Skin of body (tissue), 2 donors: Measurements from ENCODE around the gene MRPL19. TPM values are rescaled to one million over a fixed set of nuclear protein-coding genes. Genes with fewer than 3 reads are reported as not detected.

ENCODE experiments used
- DNase-seq: peaks from one replicate; lab custom pipeline; 2025; lab: John Stamatoyannopoulos, UW
- total RNA-seq: library from RNA; depleted of rRNA; stranded (reverse); fragments of >200 nt; gene quantifications from one replicate; pipeline ENCODE4 v1.2.3, GENCODE V29; 2014

The MRPL19 gene
- total RNA-seq, 1 donor from 2014 or later, result 35.0 TPM

DNA sequence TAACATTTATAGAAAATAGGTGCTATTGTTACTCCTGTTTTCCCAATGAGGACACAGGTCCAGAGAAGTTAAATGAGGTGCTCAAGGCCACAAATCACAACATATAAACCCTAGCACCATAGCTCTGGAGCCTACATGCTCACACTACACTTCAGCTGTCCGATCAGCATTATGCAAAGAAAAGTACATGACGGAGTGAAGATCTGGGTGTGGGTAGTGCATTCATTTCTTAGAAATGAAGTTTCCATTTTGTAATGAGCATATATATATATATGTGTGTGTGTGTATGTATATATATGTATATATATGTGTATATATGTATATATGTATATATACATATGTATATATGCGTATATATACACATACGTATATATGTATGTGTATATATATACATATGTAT lies 30.2 kb upstream of the MRPL19 start:
- DNase-seq, result no peak

DNA sequence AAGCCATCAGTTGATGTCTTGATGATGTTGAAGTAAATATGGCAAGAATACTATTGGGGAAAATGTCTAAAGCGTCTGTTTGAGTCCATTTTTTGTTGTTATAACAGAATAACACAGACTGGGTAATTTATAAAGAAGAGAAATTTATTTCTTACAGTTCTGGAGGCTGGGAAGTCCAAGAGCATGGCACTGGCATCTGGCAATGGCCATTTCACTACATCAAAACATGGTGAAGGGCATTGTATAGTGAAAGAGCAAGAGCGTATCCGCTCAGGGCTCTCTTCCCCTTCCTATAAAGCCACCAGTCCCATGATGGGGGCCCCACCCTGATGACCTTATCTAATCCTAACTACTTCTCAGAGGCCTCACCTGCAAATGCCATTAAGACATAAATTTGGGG lies 29.6 kb upstream of the MRPL19 start:
- DNase-seq, result no peak

DNA sequence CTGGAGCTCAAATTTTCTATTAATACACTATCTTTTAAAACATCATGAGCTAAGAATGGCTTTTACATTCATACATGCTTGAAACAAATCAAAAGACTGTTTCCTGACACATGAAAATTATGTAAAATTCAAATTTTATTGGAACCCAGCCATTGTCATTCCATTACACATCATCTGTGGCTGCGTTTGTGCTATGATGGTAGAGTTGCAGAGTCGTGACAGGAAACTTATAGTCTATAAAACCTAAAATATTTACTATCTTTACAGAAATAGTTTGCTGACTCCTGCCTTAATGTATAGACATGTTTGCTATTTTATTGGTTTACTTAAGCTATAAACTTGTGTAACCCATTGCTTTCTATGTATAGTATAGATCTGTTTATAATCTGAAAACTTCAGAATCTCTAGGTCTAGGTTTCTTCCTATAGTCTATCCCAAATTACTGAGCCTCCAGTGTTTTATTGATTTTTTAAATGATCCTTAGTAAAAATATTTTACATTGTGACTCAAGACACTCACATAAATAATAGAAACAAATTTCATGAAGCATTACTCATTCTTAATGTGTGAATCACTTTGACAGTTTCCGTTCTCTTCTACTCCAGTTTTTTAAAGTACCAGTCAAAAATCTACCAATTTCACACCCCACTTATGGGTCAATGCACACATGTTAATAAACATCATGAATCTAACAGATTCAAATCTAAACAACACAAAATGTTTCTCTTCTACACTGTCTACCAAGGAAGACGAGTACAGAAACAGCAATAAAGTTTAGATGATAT lies 26.4 kb upstream of the MRPL19 start:
- no peak for DNase-seq

DNA sequence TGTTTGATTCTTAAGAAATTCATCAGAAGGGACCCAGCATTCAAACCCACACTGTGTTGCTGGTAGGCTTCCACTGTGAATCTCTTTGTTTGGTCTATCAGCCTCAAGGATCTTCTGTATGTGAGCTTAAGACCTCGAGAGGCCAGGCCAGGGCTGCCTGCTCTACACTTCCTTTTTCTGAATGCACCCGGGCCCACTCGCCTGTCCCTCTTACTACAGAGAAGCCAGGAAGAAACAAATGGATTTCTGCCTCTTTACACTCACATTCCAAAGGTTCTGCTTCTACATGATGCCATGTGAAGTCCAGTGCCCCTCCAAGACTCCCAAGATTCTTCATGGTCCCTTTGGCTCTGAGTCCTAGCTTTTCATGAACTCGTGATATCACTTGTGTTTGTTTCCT lies 25.4 kb upstream of the MRPL19 start:
- no peak for DNase-seq

DNA sequence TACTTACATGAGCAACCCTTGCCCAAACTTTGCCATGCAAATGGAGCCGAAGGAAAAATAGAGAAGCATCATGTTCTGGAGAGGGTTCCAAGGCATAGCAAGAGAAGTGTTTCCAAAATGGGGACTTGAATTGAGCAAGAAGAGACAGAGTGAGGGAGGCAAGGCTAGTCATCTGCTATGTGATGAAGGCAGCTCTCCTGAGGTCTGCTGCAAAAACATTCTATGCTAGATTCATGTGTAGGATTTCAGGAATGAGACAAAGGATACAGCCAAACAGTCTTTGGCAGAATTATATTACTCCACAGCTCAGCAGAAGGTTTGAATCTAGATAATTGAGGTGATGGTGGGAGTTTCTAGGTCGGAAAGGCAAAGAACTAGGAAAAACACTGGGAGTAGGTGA lies 24.1 kb upstream of the MRPL19 start:
- no peak for DNase-seq

DNA sequence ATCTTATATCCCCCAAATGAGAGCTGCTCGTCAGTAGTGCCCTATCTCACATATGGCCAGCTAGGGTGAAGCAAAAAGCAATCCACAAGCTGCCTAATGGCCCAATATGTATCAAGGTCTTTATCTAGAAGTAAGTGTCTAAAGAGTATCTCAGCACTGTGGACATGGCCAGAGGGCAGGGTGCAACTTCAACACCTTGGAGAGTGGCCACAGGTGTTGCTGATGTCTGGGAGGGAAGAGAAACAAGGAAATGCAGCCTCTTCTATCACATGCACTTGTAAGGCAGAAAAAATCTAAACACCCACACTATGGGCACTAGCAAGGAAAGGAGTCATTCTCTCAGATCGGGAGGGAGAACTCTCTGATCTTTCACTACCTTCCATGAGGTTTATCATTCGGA lies 23.7 kb upstream of the MRPL19 start:
- no peak for DNase-seq

DNA sequence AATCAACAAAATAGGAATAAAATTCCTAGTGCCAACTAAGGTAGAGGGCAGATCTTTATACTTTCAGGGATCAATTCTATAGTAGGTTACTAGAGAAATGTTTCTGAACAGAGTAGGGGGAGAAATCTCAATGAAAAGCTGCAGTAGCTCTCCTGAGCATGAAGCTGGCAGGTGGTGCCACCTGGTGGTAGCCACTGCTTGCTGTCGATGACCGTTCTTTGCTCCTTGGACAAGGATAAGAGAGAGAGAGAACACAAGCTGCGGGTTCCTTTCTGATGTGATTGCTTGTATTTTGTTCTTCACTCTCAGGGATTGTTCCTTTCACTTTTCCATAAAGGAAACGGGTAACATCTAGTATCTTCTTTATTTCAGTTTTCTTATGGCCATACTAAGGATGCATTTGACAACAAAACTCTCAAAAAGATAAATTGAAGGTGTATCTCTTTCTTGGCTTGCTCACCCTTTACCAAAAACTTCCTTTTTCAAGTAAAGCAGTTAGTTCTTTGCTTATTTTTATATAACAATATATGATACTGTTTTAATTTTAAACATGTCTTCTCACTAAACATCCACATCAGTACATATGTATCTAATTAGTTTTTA lies 18.6 kb upstream of the MRPL19 start:
- DNase-seq, result peak; percentile 35

DNA sequence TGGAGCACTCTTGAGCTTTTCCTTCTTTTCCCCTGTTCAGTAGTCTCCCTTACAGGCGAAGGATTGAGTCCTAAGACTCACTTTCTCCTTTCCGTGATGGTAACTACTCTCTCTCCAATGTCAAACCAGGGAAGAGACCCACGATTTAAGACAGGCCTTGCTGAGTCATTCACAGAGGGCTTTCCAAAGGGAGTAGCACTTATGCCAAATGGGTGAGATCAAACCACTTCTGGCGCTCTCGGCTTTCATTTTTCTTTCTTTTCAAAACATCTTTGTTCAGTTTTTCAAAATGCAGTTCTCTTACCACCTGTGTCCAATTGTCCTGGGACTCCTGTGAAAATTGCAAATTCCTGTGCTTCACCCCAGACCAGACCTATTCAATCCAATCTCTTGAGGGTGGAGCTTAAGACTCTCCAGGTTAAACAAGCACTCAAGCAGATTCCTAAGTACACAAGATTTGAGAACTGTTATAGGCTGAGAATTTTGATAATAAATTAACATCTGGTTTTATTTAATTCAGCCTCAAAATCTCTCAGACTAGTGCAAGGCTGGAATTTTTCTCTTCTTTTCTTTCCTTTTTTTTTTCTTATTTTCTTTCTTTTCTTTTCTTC lies 14.4 kb upstream of the MRPL19 start:
- DNase-seq, result no peak

DNA sequence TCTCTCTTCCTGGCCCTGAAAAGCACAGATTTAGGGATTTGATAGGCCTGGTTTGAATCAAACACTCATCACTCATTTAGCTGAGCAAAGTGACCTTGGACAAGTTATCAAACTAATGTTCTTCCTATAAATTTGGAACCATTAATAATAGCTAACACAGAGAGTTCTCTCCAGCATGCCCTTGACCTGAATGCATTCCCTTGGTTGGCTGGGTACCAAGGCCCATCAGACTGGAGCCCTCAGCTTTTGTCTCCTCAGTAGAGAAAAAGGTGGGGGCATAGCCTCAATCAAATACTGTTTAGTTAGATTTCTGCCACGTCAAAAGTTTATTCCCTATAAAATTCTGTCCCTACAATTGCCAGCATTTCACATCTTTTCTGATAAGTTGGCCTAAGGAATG lies 13.8 kb upstream of the MRPL19 start:
- DNase-seq, result peak; percentile 6

DNA sequence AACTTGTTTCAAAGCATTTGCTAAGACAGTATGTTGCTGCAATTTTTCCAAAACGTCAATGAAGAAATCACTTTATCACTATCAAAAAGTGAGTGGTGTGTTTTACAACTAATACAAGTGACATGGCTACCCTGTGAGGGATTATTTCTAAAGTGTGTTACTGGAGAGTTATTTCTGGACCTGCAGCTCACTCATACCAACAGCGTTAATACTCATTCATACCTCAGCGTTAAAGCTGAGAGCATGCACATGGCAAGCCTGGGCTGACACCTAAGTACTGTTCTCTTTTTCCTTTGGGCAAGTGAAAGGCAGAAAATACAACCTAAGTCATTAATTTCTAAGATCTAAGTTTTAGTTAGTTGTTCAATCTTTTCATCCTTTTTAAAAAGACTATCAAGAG lies 13.0 kb upstream of the MRPL19 start:
- DNase-seq, result no peak

DNA sequence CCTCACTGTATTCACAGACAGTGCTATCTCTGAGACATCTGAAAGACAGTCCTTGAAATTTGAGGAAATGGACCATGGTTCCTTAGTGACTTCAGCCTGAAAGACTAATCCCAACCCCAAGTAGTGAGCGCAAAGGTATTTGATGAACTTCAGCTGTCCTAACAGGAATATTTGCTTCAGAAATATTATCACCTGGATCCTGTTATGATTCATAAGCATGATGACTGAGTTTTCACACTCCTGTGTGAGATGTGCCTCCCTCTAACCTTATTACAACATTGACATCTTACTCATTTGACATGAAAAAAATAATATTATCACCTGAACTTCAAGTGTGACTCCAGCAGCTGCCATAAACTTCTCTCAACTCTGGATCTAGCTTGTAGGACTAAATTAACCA lies 11.6 kb upstream of the MRPL19 start:
- no peak for DNase-seq

DNA sequence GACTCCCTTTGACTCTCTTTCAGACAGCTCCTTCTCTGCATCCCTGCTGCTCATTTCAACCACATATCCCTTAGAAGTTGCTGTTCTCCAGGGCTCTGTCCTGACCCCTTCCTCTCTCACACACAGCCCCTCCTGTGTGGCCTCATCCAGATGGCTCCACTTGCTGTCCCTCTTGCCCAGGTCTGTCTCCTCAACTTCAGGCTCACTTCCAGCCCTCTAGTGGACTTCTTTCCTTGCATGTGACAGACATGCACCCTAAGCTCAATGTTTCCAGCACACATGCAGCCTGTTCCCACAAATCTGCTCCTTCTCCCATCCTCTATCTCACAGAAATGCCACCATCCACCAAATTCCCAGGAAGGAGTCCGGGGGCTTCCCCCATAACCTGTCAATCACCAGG lies 9.0 kb upstream of the MRPL19 start:
- no peak for DNase-seq

DNA sequence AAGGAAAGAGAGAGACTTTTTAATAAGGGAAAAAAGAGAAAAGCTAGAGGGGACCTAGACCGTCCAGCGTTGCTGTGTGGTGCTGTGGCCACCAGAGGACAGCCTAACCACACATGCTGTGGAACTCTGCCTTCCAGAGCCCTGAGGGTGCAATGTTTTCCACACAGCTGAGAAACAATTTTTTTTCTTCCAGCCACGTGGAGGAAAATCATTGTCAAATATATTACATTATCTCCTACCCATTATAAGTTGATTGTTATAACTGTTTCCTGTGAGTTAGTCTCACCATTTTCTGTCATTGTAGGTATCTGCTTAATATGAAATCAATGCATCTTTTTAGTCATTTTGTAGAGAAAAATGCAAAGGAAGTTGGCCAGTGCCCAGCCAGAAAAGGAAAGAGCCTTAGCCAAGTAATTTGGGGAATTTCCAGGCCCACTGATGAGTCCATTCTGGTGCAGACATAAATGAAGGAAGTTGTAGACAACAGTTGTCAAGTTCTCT lies 5.9 kb upstream of the MRPL19 start:
- DNase-seq, result peak; percentile 85

DNA sequence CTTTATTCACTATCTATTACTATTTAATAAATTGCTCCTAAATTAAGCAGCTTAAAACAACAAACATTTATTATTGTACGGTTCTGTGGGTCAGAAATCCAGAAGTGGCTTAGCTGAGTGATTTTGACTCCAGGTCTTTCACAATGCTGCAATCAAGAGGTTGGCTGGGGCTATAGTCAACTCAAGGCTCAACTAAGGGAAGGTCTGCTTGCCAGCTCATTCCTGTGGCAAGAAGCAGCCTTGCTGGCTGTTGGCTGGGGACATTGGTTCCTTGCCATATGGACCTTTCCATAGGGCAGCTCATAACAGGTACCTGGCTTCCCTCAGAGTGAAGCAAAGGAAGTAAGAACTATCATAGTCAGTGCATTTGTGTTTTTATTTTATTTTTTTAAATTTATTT lies 5.0 kb upstream of the MRPL19 start:
- DNase-seq, result no peak

DNA sequence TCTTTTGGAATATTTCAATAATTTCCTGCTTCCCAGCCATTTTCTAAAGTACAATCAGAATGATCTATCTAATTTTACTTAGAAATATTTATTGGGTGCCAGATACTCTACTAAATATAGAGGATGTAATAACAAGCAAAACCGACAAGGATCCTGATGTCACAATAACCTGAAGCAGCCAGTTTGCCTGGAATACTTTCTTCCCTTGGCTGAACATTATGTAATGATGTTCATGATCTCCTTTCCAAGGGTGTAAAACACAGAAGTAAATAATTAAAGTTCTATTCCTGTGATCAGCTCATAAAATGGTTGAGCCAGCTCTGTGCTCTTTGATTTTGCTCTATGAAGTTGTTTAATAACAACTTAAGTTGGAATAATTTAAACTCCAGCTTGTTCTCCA lies 2.6 kb upstream of the MRPL19 start:
- no peak for DNase-seq

DNA sequence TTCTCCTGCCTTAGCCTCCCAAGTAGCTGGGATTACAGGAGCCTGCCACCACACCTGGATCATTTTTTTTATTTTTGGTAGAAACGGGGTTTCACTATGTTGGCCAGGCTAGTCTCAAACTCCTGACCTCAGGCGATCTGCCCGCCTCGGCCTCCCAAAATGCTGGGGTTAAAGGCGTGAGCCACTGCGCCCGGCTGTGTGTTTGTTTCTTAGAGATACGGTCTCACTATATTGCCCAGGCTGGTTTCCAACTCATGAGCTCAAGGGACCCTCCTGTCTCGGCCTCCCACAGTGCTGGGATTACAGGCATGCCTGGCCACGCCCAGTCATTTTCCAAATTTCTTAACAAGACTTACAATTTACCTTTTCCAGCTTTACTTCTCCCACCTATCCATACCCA lies 940 bp upstream of the MRPL19 start:
- no peak for DNase-seq

DNA sequence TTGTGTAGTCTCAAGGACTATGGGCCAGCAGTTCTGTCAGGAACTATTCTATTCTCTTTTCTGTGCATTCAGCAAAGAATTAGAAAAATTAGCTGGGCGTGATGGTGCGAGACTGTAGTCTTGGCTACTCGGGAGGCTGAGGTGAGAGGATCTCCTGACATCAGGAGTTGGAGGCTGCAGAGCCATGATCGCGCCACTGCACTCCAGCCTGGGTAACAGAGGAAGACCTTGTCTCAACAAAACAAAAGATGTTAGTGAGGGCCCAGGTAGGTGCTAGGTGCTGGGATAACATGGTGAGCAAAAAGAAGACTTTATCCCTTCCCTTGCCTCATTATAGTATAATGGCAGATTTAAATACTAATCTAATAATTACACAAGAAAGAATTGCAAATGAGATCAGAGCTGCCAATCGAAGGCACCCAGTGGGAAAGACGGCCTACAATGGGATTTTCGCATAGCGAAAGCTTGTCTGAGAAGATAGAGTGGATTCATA lies 447 bp upstream of the MRPL19 start:
- DNase-seq, result no peak

DNA sequence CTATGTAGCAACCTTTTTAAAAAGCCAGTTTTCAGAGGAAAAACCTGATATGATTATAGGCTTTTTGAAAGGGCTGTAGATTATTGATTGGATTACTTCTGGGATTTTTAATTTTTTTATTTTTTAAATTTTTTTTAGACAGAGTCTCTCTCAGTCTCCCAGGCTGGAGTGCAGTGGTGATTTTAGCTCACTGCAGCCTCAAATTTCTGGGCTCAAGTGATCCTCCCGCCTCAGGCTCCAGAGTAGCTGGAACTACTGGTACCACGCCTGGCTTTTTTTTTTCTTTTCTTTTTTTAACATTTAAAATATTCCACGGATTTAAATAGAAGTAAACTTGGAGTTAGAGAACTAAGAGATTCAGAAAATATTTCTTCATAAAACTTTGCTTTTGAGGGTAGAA lies 1.2 kb downstream of the MRPL19 start:
- no peak for DNase-seq

DNA sequence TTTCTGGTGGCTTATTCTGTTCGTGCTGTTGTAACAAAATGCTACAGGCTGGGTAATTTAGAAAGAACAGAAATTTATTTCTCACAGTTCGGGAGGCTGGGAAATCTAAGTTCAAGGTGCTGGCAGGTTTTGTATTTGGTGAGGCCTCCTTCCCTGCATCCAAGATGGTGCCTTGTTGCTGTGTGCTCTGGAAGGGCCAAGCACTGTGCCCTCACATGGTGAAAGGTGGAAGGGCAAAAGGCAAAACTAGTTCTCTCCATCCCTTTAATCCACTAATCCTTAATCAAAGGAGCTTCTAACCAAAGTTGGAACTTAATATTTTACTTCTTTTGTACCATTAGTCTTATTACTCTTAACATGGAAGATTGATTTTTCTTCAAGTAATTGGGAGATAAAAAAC lies 7.4 kb downstream of the MRPL19 start:
- no peak for DNase-seq

DNA sequence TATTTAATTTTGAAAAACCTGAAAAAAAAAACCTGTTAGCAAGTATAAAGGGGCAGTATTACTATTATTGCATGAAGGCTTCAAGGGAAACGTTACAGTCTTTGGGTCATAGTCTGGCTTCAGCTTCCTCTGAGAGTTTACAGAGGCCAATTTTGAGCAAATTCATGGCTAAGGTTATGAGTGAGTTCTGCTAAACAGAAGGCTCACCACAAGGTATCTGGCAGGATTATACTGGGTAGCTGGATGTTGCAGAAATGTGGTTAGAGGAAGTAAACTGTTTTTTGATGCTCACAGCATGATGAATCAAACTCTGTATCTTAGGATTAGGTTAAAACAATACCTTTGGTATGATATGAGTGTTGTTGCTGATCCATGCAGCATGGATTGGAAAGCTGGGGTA lies 9.3 kb downstream of the MRPL19 start:
- DNase-seq, result no peak

DNA sequence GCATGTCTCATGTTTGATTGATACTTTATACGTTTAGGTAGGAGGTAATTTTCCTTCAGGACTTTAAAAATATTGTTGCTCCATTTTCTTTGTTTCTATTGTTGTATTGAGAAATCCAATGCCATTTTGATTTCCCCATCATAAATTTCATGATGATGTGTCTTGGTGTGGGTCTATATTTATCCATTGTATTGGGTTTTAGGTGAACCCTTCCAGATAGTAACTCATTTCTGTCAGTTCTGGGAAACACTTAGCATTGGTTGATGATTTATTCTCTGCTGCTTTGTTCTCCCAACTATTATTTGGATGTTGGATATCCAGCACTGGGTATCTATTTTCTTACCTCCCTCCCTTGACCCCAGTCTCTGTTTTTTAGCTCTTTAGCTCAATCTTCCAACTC lies 10.0 kb downstream of the MRPL19 start:
- DNase-seq, result no peak

DNA sequence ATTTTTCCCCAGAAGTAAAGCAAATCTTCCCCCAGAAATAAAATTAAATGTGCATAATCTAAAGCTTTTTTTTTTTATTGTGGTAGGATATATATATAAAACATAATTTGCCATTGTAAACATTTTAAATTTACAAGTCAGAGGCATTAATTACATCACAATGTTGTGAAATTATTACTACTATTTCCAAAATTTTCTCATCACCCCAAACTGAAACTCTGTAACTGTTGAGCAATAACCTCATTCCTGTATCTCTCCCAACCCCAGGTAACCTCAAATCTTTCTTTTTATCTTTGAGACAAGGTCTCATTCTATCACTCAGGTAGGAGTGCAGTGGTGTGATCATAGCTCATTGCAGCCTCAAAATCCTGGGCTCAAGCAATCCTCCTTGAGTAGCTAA lies 11.2 kb downstream of the MRPL19 start:
- no peak for DNase-seq

DNA sequence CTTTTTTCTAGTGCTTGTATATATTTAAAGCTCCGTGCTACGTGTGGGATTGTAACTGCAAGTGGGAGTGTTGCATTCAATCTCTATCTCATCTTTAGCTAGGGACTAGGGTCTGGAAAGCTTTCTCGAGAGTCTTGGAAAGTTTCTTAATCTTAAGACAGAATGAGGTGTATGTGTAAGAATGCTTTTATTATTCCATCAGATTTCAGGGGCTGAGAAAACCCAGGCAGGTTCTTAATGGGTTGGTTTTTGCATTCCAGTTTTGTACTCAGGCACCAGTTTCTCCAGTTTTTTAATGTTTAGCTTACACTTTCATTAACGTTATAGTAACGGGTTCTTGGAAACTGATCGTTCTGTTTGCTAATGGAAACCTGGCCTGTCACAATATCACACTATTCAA lies 20.3 kb downstream of the MRPL19 start:
- no peak for DNase-seq
